Endothelial cell of umbilical vein (primary cell): ENCODE results near the gene SUMF1. TPM values are rescaled to one million over a fixed set of nuclear protein-coding genes. Genes with fewer than 3 reads are reported as not detected.

ENCODE experiments used
- BruUV-seq: library from RNA; stranded (reverse); fragments of 400-500 nt; replicated peaks from 2 replicates; lab custom pipeline; 2021; lab: Mats Ljungman, UMichigan
- CTCF ChIA-PET: fragments of 300-600, 350-600 bp; sonication (Branson Sonifier 250); formaldehyde crosslinking; loops from one replicate; lab custom pipeline; 2021; ENCODE audit warnings: antibody characterized with exemption, inconsistent platforms; lab: Charles Lee
- POLR2A ChIA-PET: fragments of 300-600, 350-600 bp; sonication (Branson Sonifier 250); formaldehyde crosslinking; loops from one replicate; lab custom pipeline; 2021; ENCODE audit warnings: antibody characterized with exemption, inconsistent platforms; lab: Charles Lee
- DNase-seq: peaks from one replicate; pipeline ENCODE4 v3.0.0-alpha.2; 2011; ENCODE audit warnings: low read depth, low spot score
- FAIRE-seq: peaks from 2 replicates; lab custom pipeline; 2011; peaks lifted over from hg19 to GRCh38; lab: Jason Lieb, UNC
- H2AFZ ChIP-seq: 2 replicates; pipeline ENCODE4 v1.6.0; 2012; ENCODE audit warnings: low read depth, low read length, control low read depth, inconsistent platforms
- H3K27ac ChIP-seq: 2 replicates; pipeline ENCODE4 v1.5.1; 2011; ENCODE audit warnings: low read depth, mild to moderate bottlenecking, control low read depth, low read length, moderate library complexity; ENCODE audit not compliant: insufficient read depth
- H3K27me3 ChIP-seq, 2 experiments: 2 replicates each; pipeline versions ENCODE4 v1.6.0 to v1.6.1; 2011; ENCODE audit warnings: low read length in 2 of 2, mixed read lengths in 1 of 2; ENCODE audit not compliant: control insufficient read depth in 2 of 2, insufficient read depth in 2 of 2
- H3K36me3 ChIP-seq, 2 experiments: 2 replicates in 1 of 2; 3 replicates in 1 of 2; pipeline ENCODE4 v1.5.1; 2011; ENCODE audit warnings: low read length in 2 of 2, mild to moderate bottlenecking in 1 of 2, moderate library complexity in 1 of 2; ENCODE audit not compliant: control insufficient read depth in 2 of 2, insufficient read depth in 2 of 2; ENCODE audit errors: extremely low read depth in 1 of 2
- H3K4me1 ChIP-seq: 3 replicates; pipeline ENCODE4 v1.5.1; 2011; ENCODE audit warnings: mild to moderate bottlenecking, low read length; ENCODE audit not compliant: control insufficient read depth, insufficient read depth; ENCODE audit errors: extremely low read depth
- H3K4me2 ChIP-seq: 2 replicates; pipeline ENCODE4 v1.6.1; 2011; ENCODE audit warnings: low read length, control low read depth, mixed read lengths; ENCODE audit not compliant: insufficient read depth
- H3K4me3 ChIP-seq, 3 experiments: fragments of 200-600 bp in 1 of 3; sonication (generic), shearing (Covaris generic) in 1 of 3; replicated peaks in 1 of 3; 2 replicates each; pipeline ENCODE4 v1.5.1; 2011 to 2016; ENCODE audit warnings: control low read depth in 3 of 3, low read length in 3 of 3, mild to moderate bottlenecking in 2 of 3, inconsistent platforms in 1 of 3, low read depth in 1 of 3, moderate library complexity in 1 of 3; ENCODE audit not compliant: insufficient read depth in 1 of 3
- H3K79me2 ChIP-seq: 2 replicates; pipeline ENCODE4 v1.6.0; 2012; ENCODE audit warnings: low read length, inconsistent platforms; ENCODE audit not compliant: control insufficient read depth, insufficient read depth
- H3K9ac ChIP-seq: replicated peaks from 2 replicates; pipeline ENCODE3; 2011; ENCODE audit warnings: low read length, control low read depth; ENCODE audit not compliant: insufficient read depth; ENCODE audit errors: extremely low read depth
- H3K9me1 ChIP-seq: replicated peaks from 3 replicates; pipeline ENCODE4 v1.6.0; 2011; ENCODE audit warnings: mild to moderate bottlenecking, low read length; ENCODE audit not compliant: control insufficient read depth, insufficient read depth; ENCODE audit errors: extremely low read depth
- H3K9me3 ChIP-seq: replicated peaks from 2 replicates; pipeline ENCODE4 v1.5.1; 2012; ENCODE audit warnings: low read length, inconsistent platforms; ENCODE audit not compliant: control insufficient read depth, insufficient read depth
- H4K20me1 ChIP-seq: replicated peaks from 2 replicates; pipeline ENCODE3; 2011; ENCODE audit warnings: mild to moderate bottlenecking, low read length; ENCODE audit not compliant: control insufficient read depth, insufficient read depth; ENCODE audit errors: extremely low read depth
- EZH2 ChIP-seq: IDR thresholded peaks from 2 replicates; pipeline ENCODE4 v1.6.1; 2012; ENCODE audit warnings: borderline replicate concordance, low read depth, mild to moderate bottlenecking, moderate library complexity, low read length, inconsistent platforms; ENCODE audit not compliant: severe bottlenecking
- FOS ChIP-seq: IDR thresholded peaks from 2 replicates; pipeline ENCODE4 v1.6.1; 2011; ENCODE audit warnings: mild to moderate bottlenecking, low read length, moderate library complexity, borderline replicate concordance; ENCODE audit not compliant: insufficient read depth
- GATA2 ChIP-seq: IDR thresholded peaks from 2 replicates; pipeline ENCODE4 v1.7.0; 2011; ENCODE audit warnings: low read depth, mild to moderate bottlenecking, moderate library complexity, mixed read lengths, low read length; ENCODE audit not compliant: insufficient read length, insufficient read depth
- JUN ChIP-seq: IDR thresholded peaks from 2 replicates; pipeline ENCODE4 v1.6.1; 2011; ENCODE audit warnings: borderline replicate concordance, low read depth; ENCODE audit not compliant: insufficient read length, insufficient read depth
- MYC ChIP-seq: IDR thresholded peaks from one replicate; pipeline ENCODE4 v1.6.1; 2011; ENCODE audit warnings: mild to moderate bottlenecking, low read depth, low read length
- POLR2A ChIP-seq: IDR thresholded peaks from 2 replicates; pipeline ENCODE4 v1.6.1; 2012; ENCODE audit warnings: low read depth, mild to moderate bottlenecking, control low read depth, low read length
- POLR2AphosphoS5 ChIP-seq: IDR thresholded peaks from 2 replicates; pipeline ENCODE4 v1.6.1; 2012; ENCODE audit warnings: low read depth, mild to moderate bottlenecking, control low read depth, low read length, moderate library complexity; ENCODE audit not compliant: insufficient read depth
- dilution Hi-C: fragments of 300-500 bp; cut with MboI; formaldehyde crosslinking; loops from one replicate; pipeline ENCODE4 v1.15.0; 2019; ENCODE audit warnings: low sequenced_read_pairs; ENCODE audit not compliant: extremely low pct_ligation_motif_present
- intact Hi-C: fragments of 100-400 bp; cut with micrococcal nuclease; formaldehyde crosslinking; loops from one replicate; pipeline ENCODE4 v1.10.0; 2022
- polyA plus RNA-seq, 4 experiments: library from polyadenylated mRNA; depleted of rRNA in 3 of 4; stranded (reverse) in 3 of 4; unstranded in 1 of 4; fragments of >200 nt; gene quantifications; 2 replicates each; pipeline versions ENCODE4 v1.2.1 to v1.2.3, GENCODE V29; 2011 to 2012; ENCODE audit warnings: missing spikeins in 1 of 4
- total RNA-seq: library from RNA; stranded (reverse); gene quantifications from 2 replicates; pipeline ENCODE4 v1.2.3, GENCODE V29; 2021
- TF ChIP-seq, protein P1 (sequence below), 2 donors: IDR thresholded peaks; 1 replicate in 1 of 2; 2 replicates in 1 of 2; pipeline ENCODE4 v1.5.1; 2011; ENCODE audit warnings: low read length in 2 of 2, mild to moderate bottlenecking in 2 of 2, moderate library complexity in 2 of 2, control low read depth in 1 of 2, inconsistent platforms in 1 of 2, low read depth in 1 of 2; ENCODE audit not compliant: insufficient read depth in 1 of 2; ENCODE audit errors: extremely low read depth in 1 of 2
- TF ChIP-seq, protein P2 (sequence below): IDR thresholded peaks from 2 replicates; pipeline ENCODE4 v1.6.1; 2011; ENCODE audit not compliant: insufficient read depth, insufficient read length

SUMF1 gene
- total and polyA plus RNA-seq, 2 donors (not counting 3 experiments of a cell fraction or from before 2014, with no cell fraction given) = 31.5 to 46.8 TPM

DNA sequence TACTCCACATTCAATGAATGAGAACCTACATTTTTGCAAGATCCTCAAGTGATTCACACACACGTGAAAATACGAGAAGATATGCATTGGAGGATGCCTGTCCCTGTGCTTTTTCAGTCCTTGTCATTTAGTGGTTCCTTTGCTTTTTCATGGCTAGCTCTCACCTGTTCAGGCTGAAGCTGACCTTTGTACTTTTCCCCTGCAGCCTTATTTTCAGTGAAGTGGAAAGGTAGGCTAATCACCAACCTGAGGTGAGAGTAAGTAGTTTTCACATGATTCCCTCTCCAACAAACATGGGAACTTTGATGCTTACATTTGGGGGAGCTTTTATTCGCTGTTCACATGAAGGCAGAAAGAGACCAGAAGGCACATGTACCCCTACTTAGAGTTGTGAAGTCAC is 34.4 kb upstream of the SUMF1 start:
- Histone ChIP-seq H3K79me2 (no peaks in the 10 kb centered on the region), H3K4me2 (no peak overlapping the region), H2AFZ (no peak overlapping the region), H4K20me1 (no peaks in the 10 kb centered on the region), H3K36me3 (no peaks in the 10 kb centered on the region), H3K4me3 (no peak overlapping the region), H3K4me1 (peaks cover 3% of the 10 kb centered on the region), H3K9me1 (no peaks in the 10 kb centered on the region), H3K9me3 (no peaks in the 10 kb centered on the region), H3K9ac (no peak overlapping the region), H3K27me3 (no peaks in the 10 kb centered on the region), H3K27ac (no peak overlapping the region)
- CTCF ChIA-PET = interaction anchor here (1.3 kb wide), 1 partner anchor 150 kb away, joined by 4 read pairs; no protein-coding TSS in a partner anchor
- POLR2A ChIA-PET = no interaction called here
- intact Hi-C loops = no loop called here
- dilution Hi-C loops = no loop called here
- BruUV-seq = no TSS peak
- TF ChIP-seq, protein P1, sequence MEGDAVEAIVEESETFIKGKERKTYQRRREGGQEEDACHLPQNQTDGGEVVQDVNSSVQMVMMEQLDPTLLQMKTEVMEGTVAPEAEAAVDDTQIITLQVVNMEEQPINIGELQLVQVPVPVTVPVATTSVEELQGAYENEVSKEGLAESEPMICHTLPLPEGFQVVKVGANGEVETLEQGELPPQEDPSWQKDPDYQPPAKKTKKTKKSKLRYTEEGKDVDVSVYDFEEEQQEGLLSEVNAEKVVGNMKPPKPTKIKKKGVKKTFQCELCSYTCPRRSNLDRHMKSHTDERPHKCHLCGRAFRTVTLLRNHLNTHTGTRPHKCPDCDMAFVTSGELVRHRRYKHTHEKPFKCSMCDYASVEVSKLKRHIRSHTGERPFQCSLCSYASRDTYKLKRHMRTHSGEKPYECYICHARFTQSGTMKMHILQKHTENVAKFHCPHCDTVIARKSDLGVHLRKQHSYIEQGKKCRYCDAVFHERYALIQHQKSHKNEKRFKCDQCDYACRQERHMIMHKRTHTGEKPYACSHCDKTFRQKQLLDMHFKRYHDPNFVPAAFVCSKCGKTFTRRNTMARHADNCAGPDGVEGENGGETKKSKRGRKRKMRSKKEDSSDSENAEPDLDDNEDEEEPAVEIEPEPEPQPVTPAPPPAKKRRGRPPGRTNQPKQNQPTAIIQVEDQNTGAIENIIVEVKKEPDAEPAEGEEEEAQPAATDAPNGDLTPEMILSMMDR (IDR thresholded peaks at IDR 0.05; ENCODE audit: extremely low read depth in 1 of 2, insufficient read depth in 1 of 2, low read depth in 1 of 2, low read length in 2 of 2) = no peak
- TF ChIP-seq POLR2A (no peak), MYC (no peak), EZH2 (no peak), GATA2 (no peak), FOS (no peak), JUN (no peak), POLR2AphosphoS5 (no peak)
- TF ChIP-seq, protein P2, sequence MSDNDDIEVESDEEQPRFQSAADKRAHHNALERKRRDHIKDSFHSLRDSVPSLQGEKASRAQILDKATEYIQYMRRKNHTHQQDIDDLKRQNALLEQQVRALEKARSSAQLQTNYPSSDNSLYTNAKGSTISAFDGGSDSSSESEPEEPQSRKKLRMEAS = no peak
- FAIRE-seq (no peak), DNase-seq (no peak)
